HepG2 (cell line): Measurements from ENCODE around the gene CUL4A. TPM values are rescaled to one million over a fixed set of nuclear protein-coding genes. Genes with fewer than 3 reads are reported as not detected.

Experiments used
- ATAC-seq: fragments of 200-7000 bp; cut with Tn5 transposase; 3 replicates; pipeline ENCODE4 v1.9.1; 2020; ENCODE audit warnings: mild to moderate bottlenecking, moderate library complexity
- BruUV-seq: library from RNA; stranded (reverse); fragments of 400-500 nt; replicated peaks from 2 replicates; lab custom pipeline; 2021; lab: Mats Ljungman, UMichigan
- CTCF ChIA-PET: fragments of 300-600 bp; formaldehyde crosslinking; extraction: SDS; loops from one replicate; lab custom pipeline; 2021; ENCODE audit warnings: low total read pairs, inconsistent platforms, low intra/inter-chr PET ratio; lab: Yijun Ruan, JAX
- POLR2A ChIA-PET: fragments of 350-600 bp; sonication (Branson Sonifier 250); formaldehyde crosslinking; loops from one replicate; lab custom pipeline; 2020; ENCODE audit warnings: antibody characterized with exemption, inconsistent platforms; lab: Yijun Ruan, JAX
- DNase-seq: peaks from one replicate; pipeline ENCODE4 v3.0.0-alpha.2; 2015; ENCODE audit warnings: low spot score
- FAIRE-seq: peaks from 3 replicates; lab custom pipeline; 2011; peaks lifted over from hg19 to GRCh38; lab: Jason Lieb, UNC
- H2AFZ ChIP-seq: one replicate; pipeline ENCODE4 v1.6.1; 2011; ENCODE audit warnings: low read length, inconsistent platforms
- H3K27ac ChIP-seq: fragments of 300-600 bp; 3 replicates; pipeline ENCODE4 v1.8.0; 2011; ENCODE audit warnings: mixed run types, mild to moderate bottlenecking, mixed read lengths, low read length, inconsistent platforms; ENCODE audit not compliant: insufficient read depth; ENCODE audit errors: extremely low read length
- H3K27me3 ChIP-seq, 2 experiments: fragments of 200-600 bp in 1 of 2; 2 replicates in 1 of 2; 3 replicates in 1 of 2; pipeline versions ENCODE4 v1.6.0 to v1.8.0; 2011; ENCODE audit warnings: low read length in 2 of 2, mild to moderate bottlenecking in 2 of 2, moderate library complexity in 2 of 2, inconsistent platforms in 1 of 2; ENCODE audit not compliant: insufficient read depth in 2 of 2, control insufficient read depth in 1 of 2
- H3K36me3 ChIP-seq, 2 experiments: fragments of 200-600 bp in 1 of 2; replicated peaks in 1 of 2; 2 replicates in 1 of 2; 3 replicates in 1 of 2; pipeline versions ENCODE4 v1.5.1 to v1.8.0; 2011; ENCODE audit warnings: low read length in 2 of 2, inconsistent platforms in 1 of 2; ENCODE audit not compliant: insufficient read depth in 2 of 2, control insufficient read depth in 1 of 2
- H3K4me1 ChIP-seq: 2 replicates; pipeline ENCODE4 v1.5.1; 2012; ENCODE audit warnings: low read length, inconsistent platforms; ENCODE audit not compliant: insufficient read depth
- H3K4me2 ChIP-seq: 2 replicates; pipeline ENCODE4 v1.6.0; 2011; ENCODE audit warnings: low read depth, low read length, inconsistent platforms
- H3K4me3 ChIP-seq, 3 experiments: fragments of 200-600 bp in 1 of 3; sonication (generic), shearing (Covaris generic) in 1 of 3; replicated peaks in 1 of 3; 2 replicates each; pipeline ENCODE4 v1.5.1; 2011 to 2016; ENCODE audit warnings: low read length in 3 of 3, inconsistent platforms in 2 of 3, low read depth in 2 of 3, mild to moderate bottlenecking in 2 of 3, control low read depth in 1 of 3, mixed read lengths in 1 of 3; ENCODE audit not compliant: insufficient read depth in 1 of 3
- H3K79me2 ChIP-seq: one replicate; pipeline ENCODE4 v1.6.1; 2011; ENCODE audit warnings: low read length, inconsistent platforms; ENCODE audit not compliant: insufficient read depth
- H3K9ac ChIP-seq: 2 replicates; pipeline ENCODE4 v1.6.0; 2011; ENCODE audit warnings: mild to moderate bottlenecking, low read depth, low read length, inconsistent platforms; ENCODE audit not compliant: insufficient read depth
- H3K9me3 ChIP-seq: 2 replicates; pipeline ENCODE4 v1.5.1; 2012; ENCODE audit warnings: mild to moderate bottlenecking, low read length
- H4K20me1 ChIP-seq: 2 replicates; pipeline ENCODE4 v1.6.0; 2011; ENCODE audit warnings: inconsistent platforms, mild to moderate bottlenecking, low read length, moderate library complexity; ENCODE audit not compliant: insufficient read depth
- DPF2 ChIP-seq: sonication (generic); formaldehyde crosslinking; IDR thresholded peaks from 2 replicates; pipeline ENCODE4 v1.4.0; 2020; ENCODE audit warnings: mild to moderate bottlenecking, low read depth, missing genetic modification reagents, borderline replicate concordance
- HNRNPL ChIP-seq: fragments of 200-400 bp; formaldehyde crosslinking; IDR thresholded peaks from 2 replicates; pipeline ENCODE4 v1.6.1; 2017; ENCODE audit warnings: mild to moderate bottlenecking, low read depth, low read length
- HOXA7 ChIP-seq: sonication (generic); formaldehyde crosslinking; IDR thresholded peaks from 2 replicates; pipeline ENCODE4 v1.8.1; 2022; ENCODE audit warnings: mild to moderate bottlenecking, missing genetic modification reagents, moderate library complexity
- NFYC ChIP-seq: IDR thresholded peaks from 2 replicates; pipeline ENCODE4 v1.6.1; 2016; ENCODE audit warnings: missing genetic modification reagents, missing compliant biosample characterization
- TRIM24 ChIP-seq: sonication (generic); formaldehyde crosslinking; IDR thresholded peaks from 2 replicates; pipeline ENCODE4 v1.8.0; 2022; ENCODE audit warnings: mild to moderate bottlenecking, missing genetic modification reagents
- U2AF2 ChIP-seq: fragments of 200-400 bp; formaldehyde crosslinking; IDR thresholded peaks from 2 replicates; pipeline ENCODE4 v1.6.1; 2017; ENCODE audit warnings: low read depth, mild to moderate bottlenecking, low read length
- ZBTB42 ChIP-seq: sonication (generic); formaldehyde crosslinking; IDR thresholded peaks from 2 replicates; pipeline ENCODE4 v1.5.0; 2020; ENCODE audit warnings: mild to moderate bottlenecking, missing genetic modification reagents
- ZNF20 ChIP-seq: sonication (generic); formaldehyde crosslinking; IDR thresholded peaks from 2 replicates; pipeline ENCODE4 v1.4.0; 2020; ENCODE audit warnings: mild to moderate bottlenecking, moderate library complexity, missing genetic modification reagents
- ZNF557 ChIP-seq: sonication (generic); formaldehyde crosslinking; IDR thresholded peaks from 2 replicates; pipeline ENCODE4 v1.4.0; 2020; ENCODE audit warnings: missing genetic modification reagents
- ZNF720 ChIP-seq: sonication (generic); formaldehyde crosslinking; IDR thresholded peaks from 2 replicates; pipeline ENCODE4 v1.4.0; 2020; ENCODE audit warnings: missing genetic modification reagents
- whole genome bisulfite sequencing: methylation state at CpG from one replicate; pipeline ENCODE4 v1.1.6; 2017; ENCODE audit warnings: low lambda C conversion rate; 5-methylcytosine and 5-hydroxymethylcytosine counted together
- in situ Hi-C: cut with HindIII; loops from 2 replicates; pipeline ENCODE4 v1.10.0; 2017; ENCODE audit warnings: low pct_unique_long_range_greater_than_20kb; ENCODE audit not compliant: extremely low pct_ligation_motif_present
- intact Hi-C: fragments of 100-400 bp; cut with micrococcal nuclease; formaldehyde crosslinking; loops from one replicate; pipeline ENCODE4 v1.10.0; 2022; ENCODE audit not compliant: unreplicated experiment
- polyA plus RNA-seq, 8 experiments: library from polyadenylated mRNA; depleted of rRNA in 3 of 8; stranded (reverse) in 7 of 8; unstranded in 1 of 8; fragments of >200 nt; fragmentation: Illumina TruSeq in 4 of 8; extraction: Trizol in 4 of 8; gene quantifications; 2 replicates each; pipeline versions ENCODE4 v1.2.1 to v1.2.3, GENCODE V29; 2011 to 2016; ENCODE audit warnings: low read depth in 4 of 8, missing spikeins in 1 of 8, mixed read lengths in 1 of 8; ENCODE audit not compliant: insufficient read depth in 1 of 8
- total RNA-seq, 5 experiments: library from RNA; depleted of rRNA; stranded (reverse); fragments of >200 nt; fragmentation: Illumina TruSeq; extraction: Trizol; gene quantifications; 2 replicates each; pipeline ENCODE4 v1.2.3, GENCODE V29; 2016; ENCODE audit warnings: low read depth in 1 of 5
- TF ChIP-seq, protein P1 (sequence below): sonication (generic); formaldehyde crosslinking; IDR thresholded peaks from 2 replicates; pipeline ENCODE4 v1.4.0; 2020; ENCODE audit warnings: mild to moderate bottlenecking, missing genetic modification reagents
- TF ChIP-seq, protein P2 (sequence below), 2 experiments: sonication (generic) in 1 of 2; formaldehyde crosslinking in 1 of 2; IDR thresholded peaks; 2 replicates each; pipeline versions ENCODE4 v1.5.1 to v1.6.1; 2011 to 2020; ENCODE audit warnings: borderline replicate concordance in 1 of 2, low read depth in 1 of 2, low read length in 1 of 2, mild to moderate bottlenecking in 1 of 2, missing genetic modification reagents in 1 of 2, moderate library complexity in 1 of 2

The CUL4A gene
- total and polyA plus RNA-seq, 2 of the 13 experiments (the other 11 are each of a cell fraction or from before 2014, with no cell fraction given): 51.2 to 75.3 TPM

DNA sequence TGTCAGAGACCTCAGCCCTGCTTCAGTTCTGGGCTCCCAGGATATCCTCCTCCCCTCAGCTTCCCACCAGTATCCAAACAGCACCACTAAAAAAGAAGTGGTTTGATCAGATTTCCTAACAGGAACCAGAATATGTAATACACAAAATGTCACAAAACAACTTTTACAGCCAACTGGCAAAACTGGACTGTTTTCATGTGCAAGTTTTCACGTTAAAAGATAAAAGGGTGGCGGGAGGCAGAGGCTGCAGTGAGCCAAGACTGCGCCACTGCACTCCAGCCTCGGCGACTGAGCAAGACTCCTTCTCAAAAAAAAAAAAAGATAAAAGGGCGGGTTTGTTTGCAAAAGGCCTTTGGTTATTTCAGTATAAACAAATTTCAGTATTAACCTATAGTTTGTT is 14.1 kb upstream of the CUL4A start (continued):
- TF ChIP-seq HNRNPL: no peak
- no peak for TF ChIP-seq NFYC (CRISPR knock-in tag)
- no peak for TF ChIP-seq ZBTB42 (CRISPR knock-in tag)

DNA sequence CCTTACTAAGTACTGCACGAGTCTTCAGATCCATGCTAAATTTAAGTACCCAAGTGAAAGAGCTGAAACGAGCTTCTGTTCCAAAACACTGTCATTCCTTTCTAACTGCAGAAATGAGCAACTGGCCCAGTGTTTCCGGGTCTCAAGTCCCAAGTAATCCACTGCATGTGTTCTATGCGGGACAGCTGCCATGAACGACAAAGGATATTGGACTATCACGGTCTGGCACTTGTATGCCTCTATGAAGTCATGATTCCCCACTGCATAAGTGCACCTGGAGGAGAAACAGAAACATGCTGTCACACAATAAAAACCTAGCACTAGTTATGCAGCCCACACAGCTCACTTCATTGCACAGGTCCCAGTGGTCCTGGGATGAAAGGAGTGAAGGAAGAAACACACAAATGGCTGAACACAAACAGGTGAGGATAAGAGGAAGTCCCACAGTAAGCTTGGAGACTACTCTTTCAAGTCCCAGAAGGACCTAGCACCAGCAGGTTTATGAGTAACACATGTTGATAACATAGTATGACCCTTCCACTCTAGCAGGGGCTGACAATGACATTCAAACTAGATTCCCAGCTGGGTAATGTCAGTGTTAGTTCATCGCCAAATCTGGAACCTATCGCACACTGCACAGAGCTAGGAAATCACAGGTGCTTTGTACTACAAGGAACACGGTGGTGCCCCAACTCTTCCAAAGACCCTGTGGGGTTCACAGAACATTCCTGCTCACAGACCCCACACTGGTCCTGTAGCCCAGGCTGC is 12.3 kb upstream of the CUL4A start:
- H4K20me1 ChIP-seq: 0 out of 2 replicates have a peak, but pooled peaks cover 4% of the 10 kb centered on the region
- POLR2A ChIA-PET: interaction anchor here (1.0 to 1.2 kb wide), 2 partner anchors 11 to 75 kb away, joined by 3 read pairs; partner anchors contain the start of genes F10 and PCID2
- H3K9me3 ChIP-seq: no peaks in the 10 kb centered on the region
- no TSS peak for BruUV-seq
- no peak for ATAC-seq
- H3K27ac ChIP-seq: no peak overlapping the region
- H3K4me1 ChIP-seq: peaks cover 3% of the 10 kb centered on the region; the same call in 1 of the 2 replicates
- H2AFZ ChIP-seq: no peak overlapping the region
- CTCF ChIA-PET: no interaction called here
- H3K4me2 ChIP-seq: no peak overlapping the region
- intact Hi-C loops (no loop called here), in situ Hi-C loops (no loop called here)
- 96% methylated on average over 9 of the region's 9 CpGs for WGBS
- no peak for DNase-seq
- H3K9ac ChIP-seq: no peak overlapping the region
- H3K36me3 ChIP-seq: peaks cover 29 to 76% of the 10 kb centered on the region in 2 experiments
- H3K4me3 ChIP-seq: no peak overlapping the region
- peaks cover 28% of the 10 kb centered on the region for H3K79me2 ChIP-seq
- no peaks in the 10 kb centered on the region for H3K27me3 ChIP-seq
- FAIRE-seq: no peak
- TF ChIP-seq, protein P1, sequence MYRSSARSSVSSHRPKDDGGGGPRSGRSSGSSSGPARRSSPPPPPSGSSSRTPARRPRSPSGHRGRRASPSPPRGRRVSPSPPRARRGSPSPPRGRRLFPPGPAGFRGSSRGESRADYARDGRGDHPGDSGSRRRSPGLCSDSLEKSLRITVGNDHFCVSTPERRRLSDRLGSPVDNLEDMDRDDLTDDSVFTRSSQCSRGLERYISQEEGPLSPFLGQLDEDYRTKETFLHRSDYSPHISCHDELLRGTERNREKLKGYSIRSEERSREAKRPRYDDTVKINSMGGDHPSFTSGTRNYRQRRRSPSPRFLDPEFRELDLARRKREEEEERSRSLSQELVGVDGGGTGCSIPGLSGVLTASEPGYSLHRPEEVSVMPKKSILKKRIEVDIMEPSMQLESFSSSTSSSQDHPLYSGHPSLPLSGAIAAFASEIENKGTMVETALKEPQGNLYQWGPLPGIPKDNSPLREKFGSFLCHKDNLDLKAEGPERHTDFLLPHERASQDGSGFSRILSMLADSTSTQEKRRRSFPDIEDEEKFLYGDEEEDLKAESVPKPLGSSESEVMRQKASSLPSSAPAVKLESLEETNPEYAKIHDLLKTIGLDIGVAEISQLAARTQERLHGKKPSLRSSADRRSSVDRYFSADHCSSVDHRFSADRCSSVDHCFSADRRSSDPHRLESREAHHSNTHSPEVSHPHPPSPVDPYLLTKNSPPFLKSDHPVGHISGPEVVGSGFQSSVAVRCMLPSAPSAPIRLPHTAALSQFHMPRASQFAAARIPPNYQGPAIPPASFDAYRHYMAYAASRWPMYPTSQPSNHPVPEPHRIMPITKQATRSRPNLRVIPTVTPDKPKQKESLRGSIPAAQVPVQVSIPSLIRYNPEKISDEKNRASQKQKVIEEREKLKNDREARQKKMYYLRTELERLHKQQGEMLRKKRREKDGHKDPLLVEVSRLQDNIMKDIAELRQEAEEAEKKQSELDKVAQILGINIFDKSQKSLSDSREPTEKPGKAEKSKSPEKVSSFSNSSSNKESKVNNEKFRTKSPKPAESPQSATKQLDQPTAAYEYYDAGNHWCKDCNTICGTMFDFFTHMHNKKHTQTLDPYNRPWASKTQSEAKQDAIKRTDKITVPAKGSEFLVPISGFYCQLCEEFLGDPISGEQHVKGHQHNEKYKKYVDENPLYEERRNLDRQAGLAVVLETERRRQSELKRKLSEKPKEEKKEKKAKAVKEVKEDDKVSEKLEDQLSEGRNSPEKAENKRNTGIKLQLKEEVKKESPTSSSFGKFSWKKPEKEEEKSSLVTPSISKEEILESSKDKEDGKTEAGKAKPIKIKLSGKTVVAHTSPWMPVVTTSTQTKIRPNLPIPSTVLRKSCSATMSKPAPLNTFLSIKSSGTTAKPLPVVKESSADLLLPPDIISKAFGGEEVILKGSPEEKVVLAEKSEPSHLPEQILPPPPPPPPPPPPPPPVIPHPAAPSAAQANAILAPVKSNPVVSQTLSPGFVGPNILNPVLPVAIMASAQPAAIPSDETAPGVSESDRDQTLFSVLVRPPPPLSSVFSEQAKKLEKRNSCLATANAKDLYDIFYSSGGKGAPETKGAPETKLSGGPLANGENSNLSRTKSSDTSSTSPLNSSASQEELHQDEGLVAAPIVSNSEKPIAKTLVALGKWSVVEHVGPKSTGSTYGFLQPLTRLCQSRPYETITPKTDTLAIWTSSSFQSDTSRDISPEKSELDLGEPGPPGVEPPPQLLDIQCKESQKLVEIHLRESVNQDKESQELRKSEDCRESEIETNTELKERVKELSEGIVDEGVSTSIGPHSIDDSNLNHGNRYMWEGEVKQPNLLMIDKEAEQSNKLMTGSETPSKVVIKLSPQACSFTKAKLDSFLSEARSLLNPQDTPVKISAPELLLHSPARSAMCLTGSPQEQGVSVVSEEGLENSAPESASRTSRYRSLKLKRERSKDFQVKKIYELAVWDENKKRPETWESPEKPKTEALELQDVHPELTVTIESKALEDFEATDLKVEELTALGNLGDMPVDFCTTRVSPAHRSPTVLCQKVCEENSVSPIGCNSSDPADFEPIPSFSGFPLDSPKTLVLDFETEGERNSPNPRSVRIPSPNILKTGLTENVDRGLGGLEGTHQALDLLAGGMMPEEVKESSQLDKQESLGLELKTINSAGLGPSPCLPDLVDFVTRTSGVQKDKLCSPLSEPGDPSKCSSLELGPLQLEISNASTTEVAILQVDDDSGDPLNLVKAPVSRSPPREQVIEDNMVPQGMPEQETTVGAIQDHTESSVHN (CRISPR knock-in tag): no peak
- TF ChIP-seq ZNF720: no peak
- TF ChIP-seq, protein P2, sequence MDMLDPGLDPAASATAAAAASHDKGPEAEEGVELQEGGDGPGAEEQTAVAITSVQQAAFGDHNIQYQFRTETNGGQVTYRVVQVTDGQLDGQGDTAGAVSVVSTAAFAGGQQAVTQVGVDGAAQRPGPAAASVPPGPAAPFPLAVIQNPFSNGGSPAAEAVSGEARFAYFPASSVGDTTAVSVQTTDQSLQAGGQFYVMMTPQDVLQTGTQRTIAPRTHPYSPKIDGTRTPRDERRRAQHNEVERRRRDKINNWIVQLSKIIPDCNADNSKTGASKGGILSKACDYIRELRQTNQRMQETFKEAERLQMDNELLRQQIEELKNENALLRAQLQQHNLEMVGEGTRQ (IDR thresholded peaks at IDR 0.05; ENCODE audit: low read depth, low read length): no peak
- TF ChIP-seq, protein P2 (CRISPR knock-in tag; IDR thresholded peaks at IDR 0.05; ENCODE audit: borderline replicate concordance): no peak
- TF ChIP-seq ZNF20 (CRISPR knock-in tag): no peak
- no peak for TF ChIP-seq ZNF557 (CRISPR knock-in tag)
- TF ChIP-seq TRIM24 (CRISPR knock-in tag): no peak
- TF ChIP-seq DPF2 (CRISPR knock-in tag): no peak
- no peak for TF ChIP-seq HOXA7
- no peak for TF ChIP-seq U2AF2
